ENCODE results near the gene PLEKHG3. TPM values are rescaled to one million over a fixed set of nuclear protein-coding genes. Genes with fewer than 3 reads are reported as not detected.

PLEKHG3 gene
- total and polyA plus RNA-seq, 2 of the 4 experiments (the other 2 are of a cell fraction): 8.2 to 8.4 TPM

DNA sequence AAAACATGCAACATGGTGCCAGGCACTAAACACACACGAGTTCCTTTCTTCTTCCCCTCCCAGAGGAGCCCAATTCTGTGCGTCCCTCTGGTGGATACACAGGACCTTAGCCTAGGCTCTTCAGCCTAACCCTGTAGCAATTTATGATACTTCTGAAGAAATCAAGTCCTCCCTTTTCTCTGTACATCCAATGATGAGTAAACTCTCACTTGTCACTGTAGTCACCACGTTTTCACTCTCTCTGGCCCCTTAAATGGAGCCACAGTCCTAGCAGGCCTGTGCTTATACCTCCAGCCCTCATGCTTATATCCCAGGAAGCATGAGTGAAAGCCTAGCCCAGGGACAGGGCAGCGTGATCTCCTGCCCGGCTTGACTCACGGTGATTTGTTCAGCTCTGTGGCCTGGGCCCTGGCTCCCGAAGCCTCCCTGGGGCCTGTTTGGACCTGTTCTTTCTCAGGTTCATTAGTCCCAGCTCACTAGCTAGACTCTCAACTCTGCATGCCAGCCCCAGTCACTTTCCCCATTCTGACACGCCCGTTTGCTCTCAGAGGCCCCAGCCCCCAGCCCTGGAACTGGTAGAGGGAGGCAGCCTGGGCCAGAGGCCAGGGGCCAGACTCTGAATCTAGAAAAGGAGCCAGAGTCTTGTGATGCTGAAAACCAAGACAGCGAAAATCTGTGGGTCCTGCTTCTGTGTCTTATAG lies 24.1 kb upstream of the PLEKHG3 start:
- H3K14ac ChIP-seq (replicated peaks; ENCODE audit: low read depth, low read length): no peak overlapping the region
- ChIA-PET CTCF (no interaction called here), POLR2A (ENCODE audit: unreplicated experiment) (no interaction called here)
- H4K20me1 ChIP-seq (ENCODE audit: insufficient read depth, low read length): no peaks in the 10 kb centered on the region
- WGBS, 2 experiments (ENCODE audit: extremely low coverage in 2 of 2, insufficient read length in 1 of 2): 85% methylated on average over 4 of the region's 10 CpGs; no CpG with 5 or more reads in 1 of the 2 experiments
- H3K23ac ChIP-seq (ENCODE audit: low read depth, low read length): peak overlapping the region; percentile 42; the same call in 1 of the 2 replicates
- no peak overlapping the region for H3K4me2 ChIP-seq (ENCODE audit: low read depth, low read length)
- H2BK20ac ChIP-seq (ENCODE audit: low read depth, low read length): 0 out of 2 replicates have a peak overlapping the region, but pooled peaks have one; percentile 12
- H4K8ac ChIP-seq (ENCODE audit: low read depth in 2 of 2, low read length in 2 of 2): no peak overlapping the region
- no TSS peak for BruUV-seq (replicated peaks)
- no peak overlapping the region; the same call in 1 of the 2 replicates for H4K5ac ChIP-seq (ENCODE audit: low read depth, low read length)
- no peak overlapping the region for H3K4me3 ChIP-seq (ENCODE audit: insufficient read depth, low read depth, low read length)
- no peaks in the 10 kb centered on the region for H3K36me3 ChIP-seq (ENCODE audit: control insufficient read depth, insufficient read depth, low read length)
- no peaks in the 10 kb centered on the region for H3K9me1 ChIP-seq (ENCODE audit: insufficient read depth, low read length)
- no peak overlapping the region for H3K27ac ChIP-seq (ENCODE audit: insufficient read depth, low read length)
- no peak overlapping the region for H3K4ac ChIP-seq (ENCODE audit: low read depth, low read length)
- no peak overlapping the region for H2AK9ac ChIP-seq (replicated peaks; ENCODE audit: low read depth, low read length, poor library complexity)
- DNase-seq (no peak), ATAC-seq (ENCODE audit: low read depth) (no peak)
- no peak overlapping the region for H2AFZ ChIP-seq (replicated peaks; ENCODE audit: low read length, poor library complexity)
- H3K27me3 ChIP-seq (ENCODE audit: control insufficient read depth, insufficient read depth, low read length): peaks cover 10% of the 10 kb centered on the region; the same call in 1 of the 2 replicates
- no peak overlapping the region for H3K9ac ChIP-seq (ENCODE audit: low read depth, low read length)
- no peaks in the 10 kb centered on the region for H3K79me1 ChIP-seq (ENCODE audit: low read depth in 1 of 2, low read length in 2 of 2)
- TF ChIP-seq MAFK (IDR thresholded peaks at IDR 0.05; ENCODE audit: low read depth, low read length): no peak
- no peak for TF ChIP-seq RCOR1 (IDR thresholded peaks at IDR 0.05; ENCODE audit: insufficient replicate concordance, low read length)
- no peak for TF ChIP-seq SMC3 (IDR thresholded peaks at IDR 0.05; ENCODE audit: low read depth, low read length)
- no peak for TF ChIP-seq RFX5 (IDR thresholded peaks at IDR 0.05; ENCODE audit: low read depth, low read length)
- TF ChIP-seq, protein P1, sequence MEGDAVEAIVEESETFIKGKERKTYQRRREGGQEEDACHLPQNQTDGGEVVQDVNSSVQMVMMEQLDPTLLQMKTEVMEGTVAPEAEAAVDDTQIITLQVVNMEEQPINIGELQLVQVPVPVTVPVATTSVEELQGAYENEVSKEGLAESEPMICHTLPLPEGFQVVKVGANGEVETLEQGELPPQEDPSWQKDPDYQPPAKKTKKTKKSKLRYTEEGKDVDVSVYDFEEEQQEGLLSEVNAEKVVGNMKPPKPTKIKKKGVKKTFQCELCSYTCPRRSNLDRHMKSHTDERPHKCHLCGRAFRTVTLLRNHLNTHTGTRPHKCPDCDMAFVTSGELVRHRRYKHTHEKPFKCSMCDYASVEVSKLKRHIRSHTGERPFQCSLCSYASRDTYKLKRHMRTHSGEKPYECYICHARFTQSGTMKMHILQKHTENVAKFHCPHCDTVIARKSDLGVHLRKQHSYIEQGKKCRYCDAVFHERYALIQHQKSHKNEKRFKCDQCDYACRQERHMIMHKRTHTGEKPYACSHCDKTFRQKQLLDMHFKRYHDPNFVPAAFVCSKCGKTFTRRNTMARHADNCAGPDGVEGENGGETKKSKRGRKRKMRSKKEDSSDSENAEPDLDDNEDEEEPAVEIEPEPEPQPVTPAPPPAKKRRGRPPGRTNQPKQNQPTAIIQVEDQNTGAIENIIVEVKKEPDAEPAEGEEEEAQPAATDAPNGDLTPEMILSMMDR (conservative IDR thresholded peaks at IDR 0.05; ENCODE audit: low read depth, low read length): no peak
- TF ChIP-seq, protein P2, sequence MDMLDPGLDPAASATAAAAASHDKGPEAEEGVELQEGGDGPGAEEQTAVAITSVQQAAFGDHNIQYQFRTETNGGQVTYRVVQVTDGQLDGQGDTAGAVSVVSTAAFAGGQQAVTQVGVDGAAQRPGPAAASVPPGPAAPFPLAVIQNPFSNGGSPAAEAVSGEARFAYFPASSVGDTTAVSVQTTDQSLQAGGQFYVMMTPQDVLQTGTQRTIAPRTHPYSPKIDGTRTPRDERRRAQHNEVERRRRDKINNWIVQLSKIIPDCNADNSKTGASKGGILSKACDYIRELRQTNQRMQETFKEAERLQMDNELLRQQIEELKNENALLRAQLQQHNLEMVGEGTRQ (IDR thresholded peaks at IDR 0.05; ENCODE audit: low read depth, low read length): no peak
- TF ChIP-seq BHLHE40 (IDR thresholded peaks at IDR 0.05; ENCODE audit: low read depth, low read length): no peak
- TF ChIP-seq CHD1 (IDR thresholded peaks at IDR 0.05; ENCODE audit: low read depth, low read length): no peak
- no peak for TF ChIP-seq MAZ (IDR thresholded peaks at IDR 0.05; ENCODE audit: borderline replicate concordance, low read depth, low read length)
- TF ChIP-seq, protein P3, sequence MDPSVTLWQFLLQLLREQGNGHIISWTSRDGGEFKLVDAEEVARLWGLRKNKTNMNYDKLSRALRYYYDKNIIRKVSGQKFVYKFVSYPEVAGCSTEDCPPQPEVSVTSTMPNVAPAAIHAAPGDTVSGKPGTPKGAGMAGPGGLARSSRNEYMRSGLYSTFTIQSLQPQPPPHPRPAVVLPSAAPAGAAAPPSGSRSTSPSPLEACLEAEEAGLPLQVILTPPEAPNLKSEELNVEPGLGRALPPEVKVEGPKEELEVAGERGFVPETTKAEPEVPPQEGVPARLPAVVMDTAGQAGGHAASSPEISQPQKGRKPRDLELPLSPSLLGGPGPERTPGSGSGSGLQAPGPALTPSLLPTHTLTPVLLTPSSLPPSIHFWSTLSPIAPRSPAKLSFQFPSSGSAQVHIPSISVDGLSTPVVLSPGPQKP (IDR thresholded peaks at IDR 0.05; ENCODE audit: borderline replicate concordance, low read depth, low read length): no peak
- TF ChIP-seq CEBPB (IDR thresholded peaks at IDR 0.05; ENCODE audit: low read depth, low read length): no peak
- H3K4me1 ChIP-seq (ENCODE audit: control insufficient read depth, insufficient read depth, low read length): peaks cover 11% of the 10 kb centered on the region; the same call in 1 of the 2 replicates
- H3K9me3 ChIP-seq (ENCODE audit: control insufficient read depth, insufficient read depth, low read length): no peaks in the 10 kb centered on the region
- H3K18ac ChIP-seq (ENCODE audit: low read depth, low read length): no peak overlapping the region
- no peak overlapping the region for H4K91ac ChIP-seq (ENCODE audit: insufficient read depth, low read depth, low read length)
- H2BK15ac ChIP-seq (ENCODE audit: low read depth, low read length): no peak overlapping the region
- H2BK120ac ChIP-seq (ENCODE audit: low read depth, low read length): no peak overlapping the region
- intact Hi-C loops (cut with micrococcal nuclease): no loop called here
- H3K56ac ChIP-seq (ENCODE audit: extremely low read depth, insufficient read depth, low read length): no peak overlapping the region
- in situ Hi-C loops (cut with MboI; ENCODE audit: low sequenced_read_pairs): no loop called here
- H2BK5ac ChIP-seq (ENCODE audit: low read depth, low read length, poor library complexity, severe bottlenecking): no peak overlapping the region
- H2AK5ac ChIP-seq (ENCODE audit: low read depth, low read length): no peak overlapping the region
- dilution Hi-C loops (cut with HindIII; ENCODE audit: low sequenced_read_pairs, unreplicated experiment): no loop called here
